Spleen (tissue), 11 donors: ENCODE results near the gene LAMC1. TPM values are rescaled to one million over a fixed set of nuclear protein-coding genes. Genes with fewer than 3 reads are reported as not detected.
A peak's percentile ranks its signal among the peaks of the same experiment; 100 is the strongest.

Experiments used
- DNase-seq: peaks from one replicate; pipeline ENCODE4 v3.0.0-alpha.2; 2020
- H3K27ac ChIP-seq, 8 donors: fragments of 200-600 bp; sonication (generic) in 7 of 8; 1 replicate in 4 of 8; 2 replicates in 4 of 8; pipeline versions ENCODE4 v1.5.0 to v1.8.0; 2016 to 2021; ENCODE audit warnings: inconsistent platforms in 4 of 8, mild to moderate bottlenecking in 4 of 8, moderate library complexity in 1 of 8
- H3K27me3 ChIP-seq, 7 donors: fragments of 200-600 bp; sonication (generic) in 6 of 7; replicated peaks in 1 of 7; 1 replicate in 4 of 7; 2 replicates in 3 of 7; pipeline versions ENCODE4 v1.5.0 to v1.8.0; 2016 to 2021; ENCODE audit warnings: inconsistent platforms in 3 of 7, mild to moderate bottlenecking in 1 of 7
- H3K36me3 ChIP-seq, 6 donors: fragments of 200-600 bp; sonication (generic) in 5 of 6; 1 replicate in 4 of 6; 2 replicates in 2 of 6; pipeline versions ENCODE4 v1.5.0 to v1.8.0; 2016 to 2021; ENCODE audit warnings: inconsistent platforms in 2 of 6
- H3K4me1 ChIP-seq, 6 donors: fragments of 200-600 bp; sonication (generic) in 5 of 6; 1 replicate in 3 of 6; 2 replicates in 3 of 6; pipeline versions ENCODE4 v1.5.0 to v1.8.0; 2016 to 2021; ENCODE audit warnings: inconsistent platforms in 3 of 6
- H3K4me3 ChIP-seq, 8 donors: fragments of 200-600 bp; sonication (generic) in 7 of 8; 1 replicate in 4 of 8; 2 replicates in 4 of 8; pipeline versions ENCODE4 v1.5.0 to v1.8.0; 2016 to 2021; ENCODE audit warnings: inconsistent platforms in 4 of 8, mild to moderate bottlenecking in 4 of 8, moderate library complexity in 2 of 8
- H3K9me3 ChIP-seq, 8 donors: fragments of 200-600 bp; sonication (generic) in 7 of 8; 1 replicate in 4 of 8; 2 replicates in 4 of 8; pipeline versions ENCODE4 v1.5.0 to v1.8.0; 2016 to 2021; ENCODE audit warnings: inconsistent platforms in 4 of 8
- POLR2A ChIP-seq, 3 donors: fragments of 450-650 bp; IDR thresholded peaks; one replicate each; pipeline ENCODE4 v1.5.1; 2017; ENCODE audit warnings: antibody characterized with exemption in 3 of 3, mild to moderate bottlenecking in 1 of 3
- POLR2AphosphoS5 ChIP-seq, 3 donors: sonication (generic); formaldehyde crosslinking; IDR thresholded peaks; one replicate each; pipeline ENCODE4 v1.5.1; 2017; ENCODE audit warnings: antibody characterized with exemption in 3 of 3
- WGBS, 5 donors: extraction: QIAGEN DNeasy Blood & Tissue Kit in 3 of 5; methylation state at CpG; one replicate each; pipeline versions ENCODE4 v1.1.5 to v1.1.7; 2013 to 2018; 5-methylcytosine and 5-hydroxymethylcytosine counted together
- intact Hi-C: fragments of 100-400 bp; cut with DNase I; formaldehyde crosslinking; loops from one replicate; pipeline ENCODE4 v1.15.0; 2023; ENCODE audit warnings: low total_unique reads
- polyA plus RNA-seq, 3 donors: library from polyadenylated mRNA; stranded (reverse); fragments of 200-250 nt; gene quantifications; one replicate each; pipeline ENCODE4 v1.2.1, GENCODE V29; 2013
- total RNA-seq, 7 donors: library from RNA; depleted of rRNA in 3 of 7; stranded (reverse); fragments of >200 nt in 3 of 7; fragmentation: NEBNext Ultra II Directional in 4 of 7; extraction: Animal tissue kit (Norgen Biotek cat#: 25700) in 4 of 7; gene quantifications; one replicate each; pipeline versions ENCODE4 v1.1.0 to v1.2.1, GENCODE V29; 2016 to 2021
- TF ChIP-seq, protein P1 (sequence below), 11 experiments: fragments of 200-600 bp in 7 of 11; fragments of 450-650 bp in 4 of 11; sonication (generic) in 4 of 11; IDR thresholded peaks in 8 of 11; conservative IDR thresholded peaks in 3 of 11; 1 replicate in 7 of 11; 2 replicates in 4 of 11; pipeline versions ENCODE4 v1.4.0 to v1.8.0; 2016 to 2021; ENCODE audit warnings: antibody characterized with exemption in 11 of 11, inconsistent platforms in 4 of 11, mild to moderate bottlenecking in 1 of 11
- donor health status: healthy with polysubstance abuse.
- donor health status: DM: no; HTN: no; CAD: no; lungs with moderate emphysema.
- donor health status: DM: no; HTN: no; CAD: no.
- donor health status: Bipolar disorder and iron deficiency.
- donor health status: healthy.
- donor health status: DM: no; HTN: no; CAD: no.
- donor health status: DM: yes; HTN: yes; CAD: no.

LAMC1 gene
- total and polyA plus RNA-seq, 10 donors, result 2.7 to 38.5 (median 30.5) TPM

DNA sequence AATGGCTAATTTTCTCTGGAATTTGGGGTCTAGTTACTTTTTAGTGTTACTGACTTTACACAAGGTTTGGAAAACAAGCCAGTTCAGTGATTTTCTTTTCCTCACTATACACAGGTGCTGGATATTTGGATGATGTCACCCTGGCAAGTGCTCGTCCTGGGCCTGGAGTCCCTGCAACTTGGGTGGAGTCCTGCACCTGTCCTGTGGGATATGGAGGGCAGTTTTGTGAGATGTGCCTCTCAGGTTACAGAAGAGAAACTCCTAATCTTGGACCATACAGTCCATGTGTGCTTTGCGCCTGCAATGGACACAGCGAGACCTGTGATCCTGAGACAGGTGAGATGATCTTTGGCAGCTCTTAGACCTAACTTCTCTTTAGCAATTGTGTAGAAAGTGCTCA lies 98.4 kb downstream of the LAMC1 start:
- Histone ChIP-seq H3K4me1 (peaks cover 0 to 9% (median 2%) of the 10 kb centered on the region in 6 donors), H3K36me3 (peaks cover 0 to 92% (median 31%) of the 10 kb centered on the region in 6 donors), H3K4me3 (no peak overlapping the region), H3K27ac (no peak overlapping the region), H3K9me3 (no peaks in the 10 kb centered on the region), H3K27me3 (no peaks in the 10 kb centered on the region)
- DNase-seq, result no peak
- TF ChIP-seq, protein P1, sequence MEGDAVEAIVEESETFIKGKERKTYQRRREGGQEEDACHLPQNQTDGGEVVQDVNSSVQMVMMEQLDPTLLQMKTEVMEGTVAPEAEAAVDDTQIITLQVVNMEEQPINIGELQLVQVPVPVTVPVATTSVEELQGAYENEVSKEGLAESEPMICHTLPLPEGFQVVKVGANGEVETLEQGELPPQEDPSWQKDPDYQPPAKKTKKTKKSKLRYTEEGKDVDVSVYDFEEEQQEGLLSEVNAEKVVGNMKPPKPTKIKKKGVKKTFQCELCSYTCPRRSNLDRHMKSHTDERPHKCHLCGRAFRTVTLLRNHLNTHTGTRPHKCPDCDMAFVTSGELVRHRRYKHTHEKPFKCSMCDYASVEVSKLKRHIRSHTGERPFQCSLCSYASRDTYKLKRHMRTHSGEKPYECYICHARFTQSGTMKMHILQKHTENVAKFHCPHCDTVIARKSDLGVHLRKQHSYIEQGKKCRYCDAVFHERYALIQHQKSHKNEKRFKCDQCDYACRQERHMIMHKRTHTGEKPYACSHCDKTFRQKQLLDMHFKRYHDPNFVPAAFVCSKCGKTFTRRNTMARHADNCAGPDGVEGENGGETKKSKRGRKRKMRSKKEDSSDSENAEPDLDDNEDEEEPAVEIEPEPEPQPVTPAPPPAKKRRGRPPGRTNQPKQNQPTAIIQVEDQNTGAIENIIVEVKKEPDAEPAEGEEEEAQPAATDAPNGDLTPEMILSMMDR (IDR thresholded peaks at IDR 0.05 in 8 of 11, conservative IDR thresholded peaks at IDR 0.05 in 3 of 11), result no peak
- TF ChIP-seq POLR2A (IDR thresholded peaks at IDR 0.05), result no peak
- no peak for TF ChIP-seq POLR2AphosphoS5 (IDR thresholded peaks at IDR 0.05)
- whole genome bisulfite sequencing, 5 donors, result 91 to 98% (median 95%) methylated on average over 3 of the region's 3 CpGs
- intact Hi-C loops, result no loop called here

GRCh38 chr1:183124259-183124658 lies 101.0 kb downstream of the LAMC1 start:
- no peaks in the 10 kb centered on the region for H3K9me3 ChIP-seq
- TF ChIP-seq POLR2A (IDR thresholded peaks at IDR 0.05), result no peak
- TF ChIP-seq, protein P1 (IDR thresholded peaks at IDR 0.05 in 8 of 11, conservative IDR thresholded peaks at IDR 0.05 in 3 of 11), result no peak
- peak in 1 of 3 donors; percentile 32 for TF ChIP-seq POLR2AphosphoS5 (IDR thresholded peaks at IDR 0.05)
- peaks cover 0 to 9% (median 2%) of the 10 kb centered on the region in 6 donors for H3K4me1 ChIP-seq
- 15 to 29% (median 25%) methylated on average over 2 of the region's 2 CpGs for WGBS, 5 donors
- no peaks in the 10 kb centered on the region for H3K27me3 ChIP-seq
- H3K36me3 ChIP-seq, result peaks cover 0 to 92% (median 25%) of the 10 kb centered on the region in 6 donors
- no peak for DNase-seq
- no peak overlapping the region for H3K4me3 ChIP-seq
- no peak overlapping the region for H3K27ac ChIP-seq
- intact Hi-C loops, result no loop called here

GRCh38 chr1:183125279-183125999 lies 102.2 kb downstream of the LAMC1 start:
- TF ChIP-seq POLR2A (IDR thresholded peaks at IDR 0.05), result no peak
- TF ChIP-seq, protein P1 (IDR thresholded peaks at IDR 0.05 in 8 of 11, conservative IDR thresholded peaks at IDR 0.05 in 3 of 11), result no peak
- no peak for TF ChIP-seq POLR2AphosphoS5 (IDR thresholded peaks at IDR 0.05)
- no peak for DNase-seq
- H3K9me3 ChIP-seq, result no peaks in the 10 kb centered on the region
- intact Hi-C loops, result no loop called here
- WGBS, 5 donors, result 90 to 96% (median 93%) methylated on average over 5 of the region's 5 CpGs
- no peaks in the 10 kb centered on the region for H3K27me3 ChIP-seq
- no peak overlapping the region for H3K4me3 ChIP-seq
- peaks cover 0 to 92% (median 28%) of the 10 kb centered on the region in 6 donors for H3K36me3 ChIP-seq
- H3K27ac ChIP-seq, result no peak overlapping the region
- H3K4me1 ChIP-seq, result peaks cover 0 to 9% (median 2%) of the 10 kb centered on the region in 6 donors

DNA sequence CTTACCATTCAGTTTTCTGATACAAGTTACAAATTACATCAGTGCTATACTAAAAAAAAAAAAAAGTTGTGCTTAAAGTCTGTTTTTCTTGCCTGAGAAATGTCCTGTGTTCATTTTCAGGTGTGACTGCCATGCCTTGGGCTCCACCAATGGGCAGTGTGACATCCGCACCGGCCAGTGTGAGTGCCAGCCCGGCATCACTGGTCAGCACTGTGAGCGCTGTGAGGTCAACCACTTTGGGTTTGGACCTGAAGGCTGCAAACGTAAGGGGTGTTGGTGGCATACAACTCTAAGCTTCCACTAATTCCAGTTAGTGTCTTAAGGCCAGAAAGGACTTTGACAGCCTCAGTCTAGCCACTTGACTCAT lies 102.8 kb downstream of the LAMC1 start:
- 90 to 97% (median 96%) methylated on average over 5 of the region's 5 CpGs for WGBS, 5 donors

More for the DNA sequence above, 102.8 kb downstream of the LAMC1 start:
- peaks cover 0 to 94% (median 33%) of the 10 kb centered on the region in 6 donors for H3K36me3 ChIP-seq
- TF ChIP-seq, protein P1 (IDR thresholded peaks at IDR 0.05 in 8 of 11, conservative IDR thresholded peaks at IDR 0.05 in 3 of 11), result no peak
- TF ChIP-seq POLR2AphosphoS5 (IDR thresholded peaks at IDR 0.05) (no peak), POLR2A (IDR thresholded peaks at IDR 0.05) (no peak)
- DNase-seq, result no peak
- no peaks in the 10 kb centered on the region for H3K27me3 ChIP-seq
- no peaks in the 10 kb centered on the region for H3K9me3 ChIP-seq
- intact Hi-C loops, result no loop called here
- no peak overlapping the region for H3K27ac ChIP-seq
- no peak overlapping the region for H3K4me3 ChIP-seq
- H3K4me1 ChIP-seq, result peaks cover 0 to 9% (median 2%) of the 10 kb centered on the region in 6 donors
